GM13976 (cell line): ENCODE data around the gene BFSP1.

Source experiments
- DNase-seq: peaks from one replicate; pipeline ENCODE4 v3.0.0; 2012; ENCODE audit warnings: low spot score
- CTCF ChIP-seq: IDR thresholded peaks from 2 replicates; pipeline ENCODE4 v1.5.1; 2012; ENCODE audit warnings: borderline replicate concordance, mild to moderate bottlenecking; ENCODE audit not compliant: insufficient read depth; ENCODE audit errors: extremely low read depth, missing control alignments, control extremely low read depth
- in situ Hi-C: fragments of 300-500 bp; cut with MboI; formaldehyde crosslinking; loops from one replicate; pipeline ENCODE4 v1.12.0; 2022; ENCODE audit warnings: low sequenced_read_pairs, mixed read lengths, inconsistent platforms; ENCODE audit not compliant: unreplicated experiment

The BFSP1 gene

GRCh38 chr20:17471606-17472187 is 59.5 kb downstream of the BFSP1 start:
- no peak for DNase-seq
- in situ Hi-C loops, result no loop called here
- TF ChIP-seq CTCF, result no peak

- in situ Hi-C loops, result no loop called here
- no peak for TF ChIP-seq CTCF
- no peak for DNase-seq
These were observed 60.2 kb downstream of the BFSP1 start for GRCh38 chr20:17470973-17471372.

DNA sequence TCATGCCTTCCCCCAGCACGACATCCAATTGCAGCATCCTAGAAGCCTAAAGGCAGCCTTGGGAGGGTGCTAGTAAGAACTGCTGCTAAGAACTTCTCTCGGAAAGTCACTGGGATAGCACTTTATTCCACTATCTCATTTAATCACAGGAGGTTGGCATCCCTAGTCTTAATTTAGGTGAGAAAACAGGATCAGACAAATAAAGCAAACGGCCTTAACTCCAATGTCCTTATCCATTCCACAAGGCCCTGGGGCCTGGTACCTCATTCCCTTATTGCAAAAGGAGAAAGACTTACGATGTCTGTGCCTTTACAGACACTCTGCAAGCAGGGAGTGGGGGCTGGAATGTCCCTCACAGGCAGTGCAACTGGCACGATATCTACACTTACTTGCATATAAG is 60.7 kb downstream of the BFSP1 start:
- in situ Hi-C loops, result no loop called here
- no peak for TF ChIP-seq CTCF

GRCh38 chr20:17469246-17470030 is 61.7 kb downstream of the BFSP1 start:
- no peak for DNase-seq
- in situ Hi-C loops, result no loop called here
- TF ChIP-seq CTCF, result no peak

More for the DNA sequence above, 60.7 kb downstream of the BFSP1 start:
- no peak for DNase-seq

DNA sequence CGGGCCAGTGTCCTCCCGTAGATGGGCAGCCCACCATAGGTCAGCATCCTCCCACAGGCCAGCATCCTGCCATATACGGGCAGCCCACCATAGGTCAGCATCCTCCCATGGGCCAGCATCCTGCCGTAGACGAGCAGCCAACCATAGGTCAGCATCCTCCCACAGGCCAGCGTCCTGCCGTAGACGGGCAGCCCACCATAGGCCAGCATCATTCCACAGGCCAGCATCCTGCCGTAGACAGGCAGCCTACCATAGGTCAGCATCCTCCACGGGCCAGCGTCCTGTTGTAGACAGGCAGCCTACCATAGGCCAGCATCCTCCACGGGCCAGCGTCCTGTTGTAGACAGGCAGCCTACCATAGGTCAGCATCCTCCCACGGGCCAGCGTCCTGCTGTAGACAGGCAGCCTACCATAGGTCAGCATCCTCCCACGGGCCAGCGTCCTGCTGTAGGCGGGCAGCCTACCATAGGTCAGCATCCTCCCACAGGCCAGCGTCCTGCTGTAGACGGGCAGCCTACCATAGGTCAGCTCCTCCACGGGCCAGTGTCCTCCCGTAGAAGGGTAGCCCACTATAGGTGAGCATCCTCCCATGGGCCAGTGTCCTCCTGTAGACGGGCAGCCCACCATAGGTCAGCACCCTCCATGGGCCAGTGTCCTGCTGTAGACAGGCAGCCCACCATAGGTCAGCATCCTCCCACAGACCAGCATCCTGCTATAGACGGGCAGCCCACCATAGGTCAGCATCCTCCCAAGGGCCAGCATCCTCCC is 62.9 kb downstream of the BFSP1 start:
- DNase-seq, result no peak
- in situ Hi-C loops, result no loop called here
- no peak for TF ChIP-seq CTCF

- DNase-seq, result no peak
- no peak for TF ChIP-seq CTCF
- in situ Hi-C loops, result no loop called here
These were observed 64.0 kb downstream of the BFSP1 start for GRCh38 chr20:17467120-17467655.
